Activated CD4-positive, alpha-beta T cell treated with anti-CD3 and anti-CD28 coated beads for 48 hours (primary cell): ENCODE results near the gene TGFBI.

Experiments
- DNase-seq: peaks from one replicate; pipeline ENCODE4 v3.0.0-alpha.2; 2020

TGFBI gene

GRCh38 chr5:136004436-136004835 lies 24.4 kb upstream of the TGFBI start:
- no peak for DNase-seq

- no peak for DNase-seq
Observed at GRCh38 chr5:136005476-136005875, 23.3 kb upstream of the TGFBI start.

- no peak for DNase-seq
Observed at GRCh38 chr5:136006164-136006563, 22.6 kb upstream of the TGFBI start.

GRCh38 chr5:136006761-136007251 lies 22.0 kb upstream of the TGFBI start:
- no peak for DNase-seq

GRCh38 chr5:136007271-136007670 lies 21.5 kb upstream of the TGFBI start:
- no peak for DNase-seq

GRCh38 chr5:136011414-136012001 lies 17.3 kb upstream of the TGFBI start:
- no peak for DNase-seq

GRCh38 chr5:136012041-136012804 lies 16.6 kb upstream of the TGFBI start:
- no peak for DNase-seq

GRCh38 chr5:136013559-136013958 lies 15.2 kb upstream of the TGFBI start:
- no peak for DNase-seq

GRCh38 chr5:136014049-136015002 lies 14.5 kb upstream of the TGFBI start:
- DNase-seq, result no peak

- DNase-seq, result no peak
Observed at GRCh38 chr5:136015003-136015375, 13.8 kb upstream of the TGFBI start.

- DNase-seq, result no peak
Observed at GRCh38 chr5:136015966-136016650, 12.7 kb upstream of the TGFBI start.

- no peak for DNase-seq
Observed at GRCh38 chr5:136016945-136017530, 11.8 kb upstream of the TGFBI start.

- DNase-seq, result no peak
Observed at GRCh38 chr5:136018814-136019783, 9.7 kb upstream of the TGFBI start.

GRCh38 chr5:136020001-136020382 lies 8.8 kb upstream of the TGFBI start:
- DNase-seq, result no peak

GRCh38 chr5:136020383-136021015 lies 8.3 kb upstream of the TGFBI start:
- peak; percentile 25 for DNase-seq

- no peak for DNase-seq
Observed at GRCh38 chr5:136021016-136021405, 7.8 kb upstream of the TGFBI start.

- no peak for DNase-seq
Observed at GRCh38 chr5:136022965-136023364, 5.8 kb upstream of the TGFBI start.

- no peak for DNase-seq
Observed at GRCh38 chr5:136023958-136024541, 4.7 kb upstream of the TGFBI start.

GRCh38 chr5:136025900-136026299 lies 2.9 kb upstream of the TGFBI start:
- DNase-seq, result no peak

- no peak for DNase-seq
Observed at GRCh38 chr5:136026636-136027035, 2.2 kb upstream of the TGFBI start.
